Measurements from ENCODE around the gene KLHL2.

KLHL2 gene

DNA sequence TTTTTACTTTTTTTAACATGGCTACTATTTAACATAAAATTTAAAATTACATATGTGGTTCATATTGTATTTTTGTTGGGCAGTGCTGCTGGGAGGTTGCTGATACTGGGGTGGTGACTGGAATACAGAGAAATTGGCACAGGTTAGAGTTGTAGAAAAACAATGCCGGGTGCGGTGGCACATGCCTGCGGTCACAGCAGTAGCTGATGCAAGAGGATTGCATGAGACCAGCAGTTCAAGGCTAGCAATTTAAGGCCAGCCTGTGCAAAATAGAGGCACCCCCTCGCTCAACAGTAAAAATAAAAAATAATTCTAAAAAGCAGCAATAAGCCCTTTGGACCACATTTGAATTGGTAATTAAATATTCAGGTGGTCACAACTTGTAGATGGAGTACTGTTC is 159.7 kb downstream of the KLHL2 start:
- no peak for DNase-seq (ENCODE audit: low spot score)

DNA sequence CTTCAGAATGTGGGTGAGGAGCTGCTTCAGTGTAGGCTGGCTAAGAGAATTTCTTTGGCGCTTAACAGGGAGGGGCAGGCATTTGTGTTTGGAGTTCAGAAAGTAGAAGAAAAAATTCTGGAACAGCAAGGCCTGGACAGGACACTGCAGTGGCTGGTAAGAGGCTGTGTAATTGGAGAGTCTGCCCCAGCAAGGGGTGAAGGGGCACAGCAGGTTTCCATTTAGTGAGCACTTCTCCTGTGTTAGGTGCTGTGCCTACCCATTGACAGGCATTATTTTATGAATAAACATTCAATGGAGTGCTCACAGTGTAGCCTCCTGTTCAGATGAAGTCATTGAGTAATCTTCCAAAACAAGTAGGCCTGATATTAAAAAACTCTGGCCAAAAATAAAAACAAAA is 160.8 kb downstream of the KLHL2 start:
- DNase-seq (ENCODE audit: low spot score) = no peak

DNA sequence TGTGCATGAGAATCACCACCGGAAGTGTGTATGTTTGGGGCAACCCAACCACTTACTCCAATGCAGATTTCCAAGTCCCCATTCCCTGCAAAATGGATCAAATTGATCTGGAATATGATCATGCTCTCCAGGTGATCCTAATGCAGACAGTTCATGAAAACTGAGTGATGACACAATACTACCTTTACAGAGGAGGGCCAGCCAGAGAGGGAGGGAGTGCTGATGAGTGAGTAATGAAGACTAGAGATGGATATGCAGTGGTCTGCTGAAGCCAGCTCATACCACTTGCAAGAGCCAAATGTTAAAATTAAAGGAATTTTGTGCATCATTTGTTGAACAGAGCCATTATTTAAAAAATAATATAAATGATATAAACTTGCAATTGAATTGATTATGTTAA is 161.2 kb downstream of the KLHL2 start:
- DNase-seq (ENCODE audit: low spot score) = no peak

DNA sequence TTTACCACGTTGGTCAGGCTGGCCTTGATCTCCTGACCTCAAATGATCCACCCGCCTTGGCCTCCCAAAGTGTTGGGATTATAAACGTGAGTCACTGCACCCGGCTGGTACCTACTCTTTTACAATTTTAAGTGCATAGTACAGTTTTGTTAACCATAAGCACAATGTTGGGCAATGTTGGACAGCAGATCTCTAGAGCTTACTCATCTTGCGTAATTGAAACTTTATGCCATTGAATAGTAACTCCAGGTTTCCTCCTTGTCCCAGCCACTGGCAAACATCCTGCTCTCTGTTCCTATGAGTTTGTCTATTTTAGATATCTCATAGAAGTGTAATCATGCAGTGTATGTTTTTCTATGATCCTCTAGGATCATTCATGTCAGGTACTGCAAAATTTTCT is 162.2 kb downstream of the KLHL2 start:
- no peak for DNase-seq (ENCODE audit: low spot score)

DNA sequence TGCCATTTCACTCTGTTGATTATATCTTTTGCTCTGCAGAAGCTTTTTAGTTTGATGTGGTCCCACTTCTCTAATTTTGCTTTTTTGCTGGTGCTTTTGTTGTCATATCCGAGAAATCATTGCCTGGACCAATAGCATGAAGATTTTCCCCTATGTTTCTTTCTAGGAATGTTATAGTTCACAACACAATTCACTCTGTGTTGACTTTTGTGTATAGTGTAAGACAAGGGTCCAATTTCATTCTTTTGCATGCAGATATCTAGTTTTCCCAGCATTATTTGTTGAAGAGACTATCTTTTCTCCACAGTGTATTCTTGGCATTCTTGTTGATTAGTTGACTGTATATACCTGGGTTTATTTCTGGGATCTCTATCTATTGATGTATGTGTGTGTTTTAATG is 163.2 kb downstream of the KLHL2 start:
- no peak for DNase-seq (ENCODE audit: low spot score)
